ENCODE results near the gene RRP9. TPM values are rescaled to one million over a fixed set of nuclear protein-coding genes. Genes with fewer than 3 reads are reported as not detected.

The RRP9 gene
- total and polyA plus RNA-seq, 2 donors (not counting 1 experiment from before 2014, with no cell fraction given), result 10.6 to 19.7 TPM

GRCh38 chr3:51967384-51968169, 25.9 kb upstream of the RRP9 start, which contains the start of gene PCBP4:
Gene PCBP4, minus strand, starts transcription at chr3:51967454. Its CDS starts 6,214 bp downstream, at chr3:51961240.
- Histone ChIP-seq H4K20me1 (ENCODE audit: control insufficient read depth, extremely low read depth, insufficient read depth, low read length) (no peaks in the 10 kb centered on the region), H3K36me3 (ENCODE audit: control insufficient read depth, insufficient read depth, low read length) (peaks cover 3% of the 10 kb centered on the region), H3K9ac (ENCODE audit: insufficient read depth, low read length) (peak within 1 kb of the TSS; percentile 67), H3K4me2 (ENCODE audit: extremely low read depth, insufficient read depth, low read length) (peak within 1 kb of the TSS; percentile 83), H3K79me2 (ENCODE audit: control insufficient read depth, insufficient read depth, low read length) (peaks cover 14% of the 10 kb centered on the region), H3K27ac (ENCODE audit: insufficient read depth, low read length) (peak within 1 kb of the TSS; percentile 66), H3K4me3 (replicated peaks in 1 of 4; ENCODE audit: control extremely low read depth in 1 of 4, insufficient read depth in 1 of 4, low read depth in 3 of 4, low read length in 4 of 4) (peak within 1 kb of the TSS; percentile 59 to 82 (median 70)), H3K9me3 (ENCODE audit: control insufficient read depth, insufficient read depth, low read depth, low read length) (no peaks in the 10 kb centered on the region), H3K4me1 (ENCODE audit: control insufficient read depth, extremely low read depth, insufficient read depth, low read length) (peaks cover 8% of the 10 kb centered on the region), H2AFZ (ENCODE audit: low read length) (no peak within 1 kb of the TSS), H3K27me3 (ENCODE audit: control insufficient read depth, insufficient read depth, low read length) (no peaks in the 10 kb centered on the region)
- peak; percentile 30 to 40 for DNase-seq (ENCODE audit: low read depth in 2 of 2)
- TF ChIP-seq EZH2 (IDR thresholded peaks at IDR 0.05; ENCODE audit: low read length, missing control alignments) (no peak), CTCF (conservative IDR thresholded peaks at IDR 0.05 in 1 of 2, IDR thresholded peaks at IDR 0.05 in 1 of 2; ENCODE audit: low read depth in 1 of 2, low read length in 2 of 2) (no peak)

GRCh38 chr3:51966922-51967383, 25.2 kb upstream of the RRP9 start:
- Histone ChIP-seq H3K36me3 (ENCODE audit: control insufficient read depth, insufficient read depth, low read length) (peaks cover 3% of the 10 kb centered on the region), H3K4me3 (replicated peaks in 1 of 4; ENCODE audit: control extremely low read depth in 1 of 4, insufficient read depth in 1 of 4, low read depth in 3 of 4, low read length in 4 of 4) (peak overlapping the region; percentile 46 to 82 (median 62)), H2AFZ (ENCODE audit: low read length) (no peak overlapping the region), H3K79me2 (ENCODE audit: control insufficient read depth, insufficient read depth, low read length) (peaks cover 14% of the 10 kb centered on the region), H3K9me3 (ENCODE audit: control insufficient read depth, insufficient read depth, low read depth, low read length) (no peaks in the 10 kb centered on the region), H3K9ac (ENCODE audit: insufficient read depth, low read length) (peak overlapping the region; percentile 67), H3K4me1 (ENCODE audit: control insufficient read depth, extremely low read depth, insufficient read depth, low read length) (peaks cover 8% of the 10 kb centered on the region), H3K27me3 (ENCODE audit: control insufficient read depth, insufficient read depth, low read length) (no peaks in the 10 kb centered on the region), H4K20me1 (ENCODE audit: control insufficient read depth, extremely low read depth, insufficient read depth, low read length) (no peaks in the 10 kb centered on the region), H3K4me2 (ENCODE audit: extremely low read depth, insufficient read depth, low read length) (peak overlapping the region; percentile 83), H3K27ac (ENCODE audit: insufficient read depth, low read length) (peak overlapping the region; percentile 37)
- TF ChIP-seq EZH2 (IDR thresholded peaks at IDR 0.05; ENCODE audit: low read length, missing control alignments) (no peak), CTCF (conservative IDR thresholded peaks at IDR 0.05 in 1 of 2, IDR thresholded peaks at IDR 0.05 in 1 of 2; ENCODE audit: low read depth in 1 of 2, low read length in 2 of 2) (no peak)
- DNase-seq (ENCODE audit: low read depth in 2 of 2), result no peak

GRCh38 chr3:51966486-51966885, 24.8 kb upstream of the RRP9 start:
- Histone ChIP-seq H3K9me3 (ENCODE audit: control insufficient read depth, insufficient read depth, low read depth, low read length) (no peaks in the 10 kb centered on the region), H3K36me3 (ENCODE audit: control insufficient read depth, insufficient read depth, low read length) (peaks cover 2% of the 10 kb centered on the region), H2AFZ (ENCODE audit: low read length) (no peak overlapping the region), H3K27ac (ENCODE audit: insufficient read depth, low read length) (peak overlapping the region; percentile 37), H3K27me3 (ENCODE audit: control insufficient read depth, insufficient read depth, low read length) (no peaks in the 10 kb centered on the region), H3K4me1 (ENCODE audit: control insufficient read depth, extremely low read depth, insufficient read depth, low read length) (peaks cover 8% of the 10 kb centered on the region), H3K9ac (ENCODE audit: insufficient read depth, low read length) (peak overlapping the region; percentile 67), H3K4me2 (ENCODE audit: extremely low read depth, insufficient read depth, low read length) (peak overlapping the region; percentile 83), H4K20me1 (ENCODE audit: control insufficient read depth, extremely low read depth, insufficient read depth, low read length) (no peaks in the 10 kb centered on the region), H3K79me2 (ENCODE audit: control insufficient read depth, insufficient read depth, low read length) (peaks cover 14% of the 10 kb centered on the region), H3K4me3 (replicated peaks in 1 of 4; ENCODE audit: control extremely low read depth in 1 of 4, insufficient read depth in 1 of 4, low read depth in 3 of 4, low read length in 4 of 4) (peak overlapping the region; percentile 46 to 82 (median 62))
- no peak for TF ChIP-seq EZH2 (IDR thresholded peaks at IDR 0.05; ENCODE audit: low read length, missing control alignments)
- no peak for TF ChIP-seq CTCF (conservative IDR thresholded peaks at IDR 0.05 in 1 of 2, IDR thresholded peaks at IDR 0.05 in 1 of 2; ENCODE audit: low read depth in 1 of 2, low read length in 2 of 2)
- no peak for DNase-seq (ENCODE audit: low read depth in 2 of 2)

Data from fibroblast of lung (primary cell).